SK-N-SH treated with all-trans-retinoic acid at 6 μM for 48 hours (cell line): Measurements from ENCODE around the gene CALU.

ENCODE experiments used
- CREB5 ChIP-seq: fragments of 250-450 bp; sonication (Bioruptor Pico); IDR thresholded peaks from 2 replicates; pipeline ENCODE4 v1.5.1; 2020; ENCODE audit warnings: low read depth, mild to moderate bottlenecking, moderate library complexity
- OSR1 ChIP-seq: fragments of 250-450 bp; sonication (Bioruptor Pico); IDR thresholded peaks from 2 replicates; pipeline ENCODE4 v1.8.0; 2022; ENCODE audit warnings: moderate library complexity, mild to moderate bottlenecking, inconsistent platforms
- PATZ1 ChIP-seq: fragments of 250-450 bp; sonication (Bioruptor Pico); IDR thresholded peaks from 2 replicates; pipeline ENCODE4 v1.8.0; 2020; ENCODE audit warnings: mild to moderate bottlenecking, moderate library complexity, borderline replicate concordance
- POU6F1 ChIP-seq: fragments of 250-450 bp; sonication (Bioruptor Pico); IDR thresholded peaks from 2 replicates; pipeline ENCODE4 v1.8.0; 2021; ENCODE audit warnings: low read depth, mild to moderate bottlenecking, moderate library complexity, borderline replicate concordance
- ZFP3 ChIP-seq: fragments of 250-450 bp; sonication (Bioruptor Pico); IDR thresholded peaks from 2 replicates; pipeline ENCODE4 v1.5.0; 2020; ENCODE audit warnings: mild to moderate bottlenecking, moderate library complexity
- ZNF70 ChIP-seq: fragments of 450-650 bp; formaldehyde crosslinking; IDR thresholded peaks from 2 replicates; pipeline ENCODE4 v1.5.0; 2020; ENCODE audit warnings: mild to moderate bottlenecking, moderate library complexity

GRCh38 chr7:128752251-128752650 lies 13.1 kb downstream of the CALU start:
- TF ChIP-seq ZNF70 (CRISPR knock-in tag) (no peak), PATZ1 (CRISPR knock-in tag) (no peak), ZFP3 (CRISPR knock-in tag) (no peak), POU6F1 (CRISPR knock-in tag) (no peak), CREB5 (no peak), OSR1 (CRISPR knock-in tag) (no peak)
